ENCODE results near the gene SLC1A2. TPM values are rescaled to one million over a fixed set of nuclear protein-coding genes. Genes with fewer than 3 reads are reported as not detected.

The SLC1A2 gene
- total RNA-seq, 1 donor from 2014 or later = 0.41 TPM

DNA sequence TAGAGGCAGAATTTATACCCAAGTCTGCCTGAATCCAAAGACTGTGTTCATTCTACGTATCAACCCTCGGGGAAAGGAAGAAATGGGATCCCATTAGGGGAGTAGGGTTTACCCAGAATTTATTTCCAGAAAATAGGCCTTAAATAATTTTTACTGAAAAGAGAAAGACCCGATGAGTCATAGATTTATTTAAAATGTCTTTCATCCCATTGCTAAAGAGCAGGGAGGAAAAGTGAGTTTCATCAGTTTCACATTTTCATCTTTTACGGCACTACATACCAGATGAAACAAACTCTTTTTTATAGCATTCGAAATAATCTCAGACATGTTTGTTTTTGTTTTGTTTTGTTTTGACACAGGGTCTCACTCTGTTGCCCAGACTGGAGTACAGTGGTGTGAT, 31.3 kb downstream of the SLC1A2 start:
- TF ChIP-seq, protein P1, sequence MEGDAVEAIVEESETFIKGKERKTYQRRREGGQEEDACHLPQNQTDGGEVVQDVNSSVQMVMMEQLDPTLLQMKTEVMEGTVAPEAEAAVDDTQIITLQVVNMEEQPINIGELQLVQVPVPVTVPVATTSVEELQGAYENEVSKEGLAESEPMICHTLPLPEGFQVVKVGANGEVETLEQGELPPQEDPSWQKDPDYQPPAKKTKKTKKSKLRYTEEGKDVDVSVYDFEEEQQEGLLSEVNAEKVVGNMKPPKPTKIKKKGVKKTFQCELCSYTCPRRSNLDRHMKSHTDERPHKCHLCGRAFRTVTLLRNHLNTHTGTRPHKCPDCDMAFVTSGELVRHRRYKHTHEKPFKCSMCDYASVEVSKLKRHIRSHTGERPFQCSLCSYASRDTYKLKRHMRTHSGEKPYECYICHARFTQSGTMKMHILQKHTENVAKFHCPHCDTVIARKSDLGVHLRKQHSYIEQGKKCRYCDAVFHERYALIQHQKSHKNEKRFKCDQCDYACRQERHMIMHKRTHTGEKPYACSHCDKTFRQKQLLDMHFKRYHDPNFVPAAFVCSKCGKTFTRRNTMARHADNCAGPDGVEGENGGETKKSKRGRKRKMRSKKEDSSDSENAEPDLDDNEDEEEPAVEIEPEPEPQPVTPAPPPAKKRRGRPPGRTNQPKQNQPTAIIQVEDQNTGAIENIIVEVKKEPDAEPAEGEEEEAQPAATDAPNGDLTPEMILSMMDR (IDR thresholded peaks at IDR 0.05; ENCODE audit: unreplicated experiment) = no peak
- no peaks in the 10 kb centered on the region for H3K36me3 Mint-ChIP-seq (ENCODE audit: low read depth, unreplicated experiment)
- DNase-seq (ENCODE audit: low spot score) = no peak
- H3K27ac Mint-ChIP-seq (ENCODE audit: unreplicated experiment) = no peak overlapping the region
- no peaks in the 10 kb centered on the region for H3K4me1 Mint-ChIP-seq (ENCODE audit: unreplicated experiment)
- peaks cover 1% of the 10 kb centered on the region for H3K27me3 Mint-ChIP-seq (ENCODE audit: unreplicated experiment)
- no peak overlapping the region for H3K4me3 Mint-ChIP-seq (ENCODE audit: unreplicated experiment)
- no peaks in the 10 kb centered on the region for H3K9me3 Mint-ChIP-seq (ENCODE audit: unreplicated experiment)

DNA sequence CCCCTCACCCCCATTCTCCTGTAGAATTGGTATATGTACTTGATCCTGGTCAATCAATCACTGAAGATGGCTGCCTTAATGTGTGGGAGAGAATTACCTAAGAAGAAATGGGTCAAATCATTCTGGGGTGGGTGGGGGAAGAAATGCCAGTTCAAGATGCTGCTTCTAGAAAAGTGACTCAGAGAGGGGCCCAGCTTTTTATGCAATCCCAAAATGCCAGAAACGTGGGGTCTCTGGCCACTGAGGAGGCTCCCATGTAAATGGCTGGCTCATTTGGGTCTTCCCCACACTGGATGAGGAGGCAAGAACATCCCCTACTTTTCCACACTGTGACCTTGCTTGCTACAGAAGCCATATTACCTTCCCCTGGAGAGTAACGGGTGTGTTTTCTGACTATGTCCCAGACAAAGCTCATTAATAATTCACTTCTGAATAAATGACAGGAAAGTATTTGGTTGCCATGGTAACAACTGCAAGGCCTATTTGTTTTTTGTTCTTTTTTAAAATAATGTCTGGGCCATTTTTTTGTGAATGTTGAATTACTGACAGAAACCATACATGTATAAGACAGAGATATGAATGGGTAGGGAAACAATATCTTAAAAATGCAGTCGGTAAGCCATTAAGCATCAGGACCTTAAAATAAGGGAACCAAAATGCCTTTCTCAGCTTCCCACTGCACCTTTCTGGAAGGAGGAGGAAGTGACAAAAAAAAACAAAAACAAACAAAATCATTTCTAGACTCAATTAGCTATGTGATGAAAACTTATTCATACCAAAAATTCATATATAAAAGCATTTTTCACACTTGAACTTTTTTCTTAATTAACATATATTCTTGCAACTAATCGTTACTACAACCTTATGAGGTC, 32.0 kb downstream of the SLC1A2 start:
- Mint-ChIP-seq H3K4me3 (ENCODE audit: unreplicated experiment) (no peak overlapping the region), H3K27ac (ENCODE audit: unreplicated experiment) (no peak overlapping the region), H3K36me3 (ENCODE audit: low read depth, unreplicated experiment) (no peaks in the 10 kb centered on the region), H3K9me3 (ENCODE audit: unreplicated experiment) (no peaks in the 10 kb centered on the region), H3K4me1 (ENCODE audit: unreplicated experiment) (no peaks in the 10 kb centered on the region), H3K27me3 (ENCODE audit: unreplicated experiment) (peaks cover 1% of the 10 kb centered on the region)
- DNase-seq (ENCODE audit: low spot score) = no peak
- TF ChIP-seq, protein P1 (IDR thresholded peaks at IDR 0.05; ENCODE audit: unreplicated experiment) = no peak

DNA sequence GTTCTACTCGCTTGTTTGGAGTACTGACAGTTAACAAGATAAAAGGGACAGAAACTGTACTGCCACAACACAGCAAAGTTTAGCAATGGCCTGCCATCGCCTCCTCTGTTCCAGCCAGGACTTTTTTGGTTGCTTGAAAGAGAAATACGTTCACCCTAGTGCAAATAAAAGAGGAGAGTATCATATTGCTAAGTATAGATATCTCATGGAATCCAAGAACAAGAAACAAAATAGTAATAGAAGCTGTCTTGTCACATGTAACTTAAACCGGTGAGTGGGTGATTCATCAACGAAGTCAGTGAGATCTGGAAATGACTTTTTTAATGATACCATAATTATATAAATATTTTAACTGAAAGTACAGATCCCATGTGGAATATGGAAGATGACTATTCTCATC, 35.4 kb downstream of the SLC1A2 start:
- H3K36me3 Mint-ChIP-seq (ENCODE audit: low read depth, unreplicated experiment) = no peaks in the 10 kb centered on the region
- TF ChIP-seq, protein P1 (IDR thresholded peaks at IDR 0.05; ENCODE audit: unreplicated experiment) = no peak
- H3K27ac Mint-ChIP-seq (ENCODE audit: unreplicated experiment) = no peak overlapping the region
- no peaks in the 10 kb centered on the region for H3K9me3 Mint-ChIP-seq (ENCODE audit: unreplicated experiment)
- no peak for DNase-seq (ENCODE audit: low spot score)
- peaks cover 3% of the 10 kb centered on the region for H3K27me3 Mint-ChIP-seq (ENCODE audit: unreplicated experiment)
- no peak overlapping the region for H3K4me3 Mint-ChIP-seq (ENCODE audit: unreplicated experiment)
- no peaks in the 10 kb centered on the region for H3K4me1 Mint-ChIP-seq (ENCODE audit: unreplicated experiment)

DNA sequence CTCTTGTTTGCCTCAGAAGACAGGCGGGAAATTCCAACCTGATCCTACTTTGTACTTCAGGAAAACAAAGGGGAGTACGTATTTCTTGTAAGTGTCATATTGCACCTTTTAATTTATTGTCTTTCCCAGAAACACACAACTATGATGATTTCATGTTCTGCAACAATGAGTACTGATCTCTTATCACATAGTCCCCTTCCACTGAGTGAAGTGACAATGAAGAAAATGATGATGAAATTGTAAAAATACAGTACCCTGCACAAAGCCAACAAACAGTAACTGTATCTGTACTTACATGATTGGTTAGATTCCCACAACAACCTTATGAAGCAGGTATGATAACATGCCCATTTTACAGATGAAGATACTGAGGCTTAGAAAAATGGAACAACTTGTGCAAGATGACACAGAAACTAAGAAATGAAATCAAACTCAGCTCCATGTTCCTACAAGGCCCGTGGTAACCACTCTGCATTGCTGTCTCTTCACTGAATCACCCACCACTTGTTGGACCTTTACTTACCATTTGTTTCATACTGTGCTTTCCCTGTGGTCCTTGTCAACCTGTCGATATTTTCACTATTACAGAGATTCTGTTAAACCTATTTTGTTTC, 37.5 kb downstream of the SLC1A2 start:
- TF ChIP-seq, protein P1 (IDR thresholded peaks at IDR 0.05; ENCODE audit: unreplicated experiment) = no peak
- no peak for DNase-seq (ENCODE audit: low spot score)
- no peaks in the 10 kb centered on the region for H3K9me3 Mint-ChIP-seq (ENCODE audit: unreplicated experiment)

DNA sequence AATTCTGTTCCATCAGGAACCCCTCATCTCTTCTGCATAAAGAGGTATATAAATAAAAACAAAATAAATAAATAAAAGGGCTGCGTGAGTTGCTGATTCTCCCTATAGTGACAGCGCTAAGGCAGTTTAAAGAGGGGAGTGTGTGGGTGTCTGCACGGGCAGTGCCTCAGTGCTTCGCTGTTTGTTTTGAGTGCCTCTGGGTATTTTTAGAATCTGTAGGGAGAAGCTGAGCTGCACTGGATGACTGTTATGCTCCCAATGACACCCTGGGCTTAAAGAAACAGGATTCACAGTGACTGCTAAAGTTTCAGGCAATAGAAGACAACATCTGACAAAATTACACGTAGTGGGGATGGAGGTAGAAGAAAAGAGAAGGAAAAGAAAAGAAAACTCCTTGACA, 38.8 kb downstream of the SLC1A2 start:
- no peaks in the 10 kb centered on the region for H3K9me3 Mint-ChIP-seq (ENCODE audit: unreplicated experiment)
- no peaks in the 10 kb centered on the region for H3K36me3 Mint-ChIP-seq (ENCODE audit: low read depth, unreplicated experiment)
- no peak for DNase-seq (ENCODE audit: low spot score)
- TF ChIP-seq, protein P1 (IDR thresholded peaks at IDR 0.05; ENCODE audit: unreplicated experiment) = no peak
- no peaks in the 10 kb centered on the region for H3K4me1 Mint-ChIP-seq (ENCODE audit: unreplicated experiment)
- H3K4me3 Mint-ChIP-seq (ENCODE audit: unreplicated experiment) = no peak overlapping the region
- peaks cover 3% of the 10 kb centered on the region for H3K27me3 Mint-ChIP-seq (ENCODE audit: unreplicated experiment)
- H3K27ac Mint-ChIP-seq (ENCODE audit: unreplicated experiment) = no peak overlapping the region

More for the DNA sequence above, 37.5 kb downstream of the SLC1A2 start:
- Mint-ChIP-seq H3K4me3 (ENCODE audit: unreplicated experiment) (no peak overlapping the region), H3K27me3 (ENCODE audit: unreplicated experiment) (peaks cover 3% of the 10 kb centered on the region), H3K36me3 (ENCODE audit: low read depth, unreplicated experiment) (no peaks in the 10 kb centered on the region), H3K27ac (ENCODE audit: unreplicated experiment) (no peak overlapping the region), H3K4me1 (ENCODE audit: unreplicated experiment) (no peaks in the 10 kb centered on the region)
